ENCODE data around the gene DDRGK1. TPM values are rescaled to one million over a fixed set of nuclear protein-coding genes. Genes with fewer than 3 reads are reported as not detected.

DDRGK1 gene
- total RNA-seq, 2 donors from 2014 or later = 50.4 to 70.3 TPM

GRCh38 chr20:3172126-3172932, 32.2 kb downstream of the DDRGK1 start:
- DNase-seq = no peak
- intact Hi-C loops (cut with DNase I, micrococcal nuclease) = no loop called here
- no peak for ATAC-seq

- ATAC-seq = no peak
- intact Hi-C loops (cut with DNase I, micrococcal nuclease) = no loop called here
- DNase-seq = no peak
These were observed 32.9 kb downstream of the DDRGK1 start for GRCh38 chr20:3171391-3172125.

GRCh38 chr20:3168829-3169590, 35.5 kb downstream of the DDRGK1 start:
- intact Hi-C loops (cut with DNase I, micrococcal nuclease) = no loop called here
- no peak for ATAC-seq
- no peak for DNase-seq

DNA sequence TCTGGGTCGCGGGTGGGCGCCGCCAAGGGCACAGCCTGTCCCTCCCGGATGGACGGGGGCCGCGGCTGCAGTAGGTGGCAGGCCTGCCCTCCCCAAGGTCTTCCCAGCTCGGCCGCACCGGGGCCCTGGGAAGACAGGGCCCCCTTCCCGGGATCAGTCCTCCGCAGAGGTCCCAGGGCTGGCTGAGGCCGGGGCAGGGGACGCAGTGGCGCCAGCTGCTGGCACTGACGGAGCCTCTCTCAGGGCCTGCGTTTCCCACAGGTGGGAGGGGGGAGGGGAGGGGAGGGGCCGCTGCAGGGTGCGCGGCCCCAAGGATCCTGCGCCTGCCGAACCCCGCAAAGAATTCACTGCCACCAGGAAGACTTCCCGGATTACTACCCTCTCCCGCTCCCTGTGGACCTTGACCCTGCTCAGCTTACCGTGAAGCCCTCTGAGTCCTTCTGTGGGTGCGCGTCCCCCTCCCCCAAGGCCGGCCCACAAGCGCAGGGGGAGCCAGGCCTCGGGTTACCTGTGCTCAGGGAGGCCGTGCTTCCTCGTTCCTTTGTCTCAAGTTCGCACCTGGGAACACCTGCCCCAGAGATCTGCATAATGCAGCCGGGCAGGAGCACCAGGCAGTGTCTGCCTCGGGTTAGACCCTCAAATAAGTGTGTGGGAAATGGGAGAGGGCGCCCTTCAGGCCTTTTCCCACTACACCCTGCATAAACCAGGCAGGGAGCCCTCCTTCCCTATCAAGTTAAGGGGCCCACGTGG, 36.2 kb downstream of the DDRGK1 start:
- ATAC-seq (peak; percentile 76), DNase-seq (peak; percentile 59 to 77)
- intact Hi-C loops (cut with DNase I, micrococcal nuclease) = no loop called here

DNA sequence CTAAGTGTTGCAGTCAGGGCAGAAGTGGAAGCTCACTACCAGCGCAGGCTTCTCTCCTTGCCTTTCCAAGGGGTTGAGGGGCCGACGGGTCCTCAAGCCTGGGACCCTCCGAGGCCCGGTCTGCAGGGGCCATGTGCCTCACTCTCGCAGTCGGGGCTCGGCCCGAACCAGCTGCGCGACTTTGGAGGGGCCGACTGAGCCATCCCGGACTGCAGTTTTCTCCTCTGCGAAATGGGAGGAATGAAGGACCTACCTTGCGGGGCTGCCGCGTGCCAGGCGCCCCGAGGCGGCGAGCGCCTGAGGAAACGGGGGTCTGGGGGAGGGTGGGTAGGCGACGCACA, 36.8 kb downstream of the DDRGK1 start:
- DNase-seq (no peak), ATAC-seq (no peak)
- intact Hi-C loops (cut with DNase I, micrococcal nuclease) = no loop called here

- intact Hi-C loops (cut with DNase I, micrococcal nuclease) = no loop called here
- ATAC-seq = no peak
- no peak for DNase-seq
These were observed 37.6 kb downstream of the DDRGK1 start for GRCh38 chr20:3166913-3167342.

GRCh38 chr20:3166338-3166912, 38.1 kb downstream of the DDRGK1 start:
- DNase-seq (no peak), ATAC-seq (no peak)

GRCh38 chr20:3165473-3166337, 38.8 kb downstream of the DDRGK1 start:
- ATAC-seq = peak; percentile 5
- peak in 1 of 2 donors; percentile 45 for DNase-seq
- intact Hi-C loops (cut with DNase I, micrococcal nuclease) = no loop called here

More at GRCh38 chr20:3166338-3166912, 38.1 kb downstream of the DDRGK1 start:
- intact Hi-C loops (cut with DNase I, micrococcal nuclease) = no loop called here

- intact Hi-C loops (cut with DNase I, micrococcal nuclease) = no loop called here
- no peak for DNase-seq
These were observed 39.6 kb downstream of the DDRGK1 start for GRCh38 chr20:3164763-3165410.

DNA sequence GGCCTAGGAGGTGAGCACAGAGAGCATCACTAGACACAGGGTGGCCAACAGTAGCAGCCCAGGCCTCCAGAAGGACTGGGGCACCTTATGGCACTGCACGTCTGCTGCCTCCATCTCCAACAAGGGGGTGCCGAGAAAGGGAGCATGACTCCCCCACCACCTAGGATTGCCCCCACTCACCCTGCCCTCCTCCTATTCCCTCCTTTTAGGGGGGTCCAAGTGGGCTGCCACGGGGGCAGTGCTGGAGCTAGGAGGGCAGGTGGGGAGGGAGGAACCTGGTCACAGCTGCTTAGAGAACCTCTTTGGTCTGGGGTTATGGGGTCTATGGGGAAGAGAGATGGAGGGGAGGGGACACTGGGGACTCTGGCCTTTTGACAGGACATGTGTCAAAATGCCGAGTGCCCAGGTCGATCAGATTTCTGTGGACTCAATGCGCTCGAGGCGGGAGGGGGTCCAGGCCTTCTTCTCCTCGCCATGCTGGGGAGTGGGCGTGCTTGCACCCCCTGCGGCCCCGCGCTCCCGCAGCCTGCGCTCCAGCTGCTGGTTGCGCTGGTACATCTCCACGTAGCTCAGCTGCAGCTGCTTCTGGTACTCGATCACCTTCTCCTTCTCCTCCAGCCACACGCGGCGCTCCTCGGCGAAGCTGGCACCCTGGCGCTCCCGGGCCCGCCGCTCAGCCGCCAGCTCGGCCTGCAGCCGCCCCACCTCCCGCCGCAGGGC, 40.3 kb downstream of the DDRGK1 start:
- DNase-seq = no peak
- ATAC-seq = no peak
- intact Hi-C loops (cut with DNase I, micrococcal nuclease) = no loop called here

More at GRCh38 chr20:3164763-3165410, 39.6 kb downstream of the DDRGK1 start:
- no peak for ATAC-seq

GRCh38 chr20:3163099-3164042, 41.1 kb downstream of the DDRGK1 start:
- no peak for ATAC-seq
- no peak for DNase-seq
- intact Hi-C loops (cut with DNase I, micrococcal nuclease) = no loop called here

DNA sequence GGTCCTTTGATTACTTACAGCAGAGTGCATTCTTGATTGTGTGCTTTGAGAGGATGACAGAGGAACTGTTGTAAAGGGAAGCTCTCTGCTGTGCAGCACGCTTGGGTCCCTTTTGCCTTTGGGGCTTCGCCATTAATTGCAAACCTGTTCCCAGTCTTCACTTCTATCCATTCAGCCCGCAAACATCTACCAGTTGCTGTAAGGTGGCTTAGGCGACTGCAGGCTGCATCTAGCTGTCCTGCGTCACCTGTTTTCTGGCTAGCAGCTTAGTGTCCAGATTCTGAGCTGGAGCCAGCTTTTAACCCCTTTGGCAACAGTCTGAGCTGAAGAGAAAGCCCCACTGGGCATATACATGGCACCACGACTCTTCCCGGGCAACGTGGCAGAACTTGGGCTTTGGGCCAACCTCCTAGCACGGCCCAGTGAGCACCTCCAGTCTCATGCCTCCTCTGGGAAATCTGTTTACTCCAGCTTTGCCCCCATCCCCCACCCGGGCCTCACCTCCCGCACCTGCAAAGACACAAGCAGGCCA, 42.3 kb downstream of the DDRGK1 start:
- ATAC-seq = no peak
- intact Hi-C loops (cut with DNase I, micrococcal nuclease) = no loop called here
- no peak for DNase-seq

DNA sequence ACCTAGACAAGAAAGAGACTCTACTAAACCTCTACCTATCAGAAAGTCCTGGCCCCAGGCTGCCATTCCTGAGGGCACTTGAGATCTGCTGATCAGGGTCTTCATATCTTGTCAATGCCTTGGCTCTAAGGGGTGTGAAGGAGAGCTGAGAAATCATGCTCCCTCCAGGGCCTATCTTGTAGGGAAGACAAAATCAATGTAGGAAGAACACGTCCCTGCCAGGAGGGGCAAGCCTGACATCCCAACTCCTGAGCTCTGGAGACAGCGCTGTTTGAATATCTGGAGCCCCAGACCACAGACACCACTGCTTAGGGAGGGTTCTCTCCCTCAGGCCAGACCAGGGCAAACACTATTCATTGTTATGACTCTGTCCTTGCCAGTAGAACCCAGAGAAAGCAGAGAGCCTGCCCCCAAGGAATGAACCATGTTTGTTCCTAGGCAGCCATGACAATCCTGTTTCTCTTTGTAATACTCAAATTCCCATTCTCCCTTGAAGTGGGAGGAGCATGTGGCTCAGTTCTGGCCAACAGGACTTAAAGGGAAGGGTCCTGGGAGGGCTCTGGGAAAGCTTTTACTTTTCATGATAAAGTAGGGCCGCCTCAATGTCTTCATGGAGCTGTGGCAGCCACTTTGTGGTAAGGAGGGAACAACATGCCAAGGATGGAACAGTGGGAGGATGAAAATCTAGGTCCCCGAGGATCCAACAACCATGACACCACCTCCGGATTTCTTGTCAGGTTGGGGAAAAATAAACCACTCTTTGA, 43.0 kb downstream of the DDRGK1 start:
- intact Hi-C loops (cut with DNase I, micrococcal nuclease) = no loop called here
- DNase-seq (no peak), ATAC-seq (no peak)

DNA sequence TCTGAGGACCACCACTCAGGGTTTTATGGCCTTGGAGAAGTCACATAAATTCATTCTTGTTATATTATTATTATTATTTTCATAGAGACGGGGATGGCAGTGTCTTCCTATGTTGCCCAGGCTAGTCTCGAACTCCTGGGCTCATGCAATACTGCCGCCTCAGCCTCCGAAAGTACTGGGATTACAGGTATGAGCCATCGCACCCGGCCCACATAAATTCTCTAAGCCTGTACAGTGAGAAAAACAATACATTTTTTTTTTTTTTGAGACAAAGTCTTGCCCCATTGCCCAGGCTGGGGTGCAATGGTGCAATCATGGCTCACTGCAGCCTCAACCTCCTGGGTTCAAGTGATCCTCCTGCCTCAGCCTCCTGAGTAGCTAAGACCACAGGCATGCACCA, 44.1 kb downstream of the DDRGK1 start:
- DNase-seq (no peak), ATAC-seq (no peak)
- intact Hi-C loops (cut with DNase I, micrococcal nuclease) = no loop called here
